ENCODE data around the gene CCR3. TPM values are rescaled to one million over a fixed set of nuclear protein-coding genes. Genes with fewer than 3 reads are reported as not detected.

Gene CCR3
- total and polyA plus RNA-seq, 2 donors from 2014 or later = not detected

DNA sequence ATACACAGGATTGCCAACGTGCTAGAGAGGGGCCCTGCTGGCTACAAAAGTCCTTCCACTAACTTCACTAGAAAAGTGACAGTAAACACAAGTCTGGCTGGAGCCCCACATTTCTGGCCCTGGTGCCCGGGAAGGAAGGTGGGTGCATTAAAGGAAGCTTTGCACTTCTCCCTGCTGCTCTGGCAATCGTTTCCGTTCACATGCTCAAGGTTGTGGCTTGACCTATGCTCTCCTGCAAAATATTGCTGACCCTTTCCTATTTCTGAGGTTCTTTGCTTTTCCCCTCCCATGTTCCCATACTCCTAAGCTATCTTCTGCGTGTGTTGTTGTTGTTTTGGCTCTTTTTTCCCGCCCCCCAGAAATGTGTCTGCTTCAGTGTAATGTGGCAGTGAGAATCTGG lies 9.1 kb upstream of the CCR3 start:
- no peaks in the 10 kb centered on the region for H3K36me3 ChIP-seq (ENCODE audit: control insufficient read depth in 2 of 3, insufficient read depth in 3 of 3, low read length in 3 of 3)
- no peaks in the 10 kb centered on the region for H3K4me1 ChIP-seq (ENCODE audit: control insufficient read depth in 2 of 3, insufficient read depth in 2 of 3, low read depth in 1 of 3, low read length in 3 of 3)
- no peak for FAIRE-seq
- intact Hi-C loops (cut with DNase I) = no loop called here
- H3K9ac ChIP-seq (ENCODE audit: low read length in 3 of 3) = no peak overlapping the region
- no peaks in the 10 kb centered on the region for H3K9me3 ChIP-seq (ENCODE audit: control insufficient read depth in 2 of 3, insufficient read depth in 1 of 3, low read length in 3 of 3)
- no peak for TF ChIP-seq CTCF (IDR thresholded peaks at IDR 0.05; ENCODE audit: borderline replicate concordance, extremely low read depth, insufficient read depth)
- no peak for DNase-seq
- H3K27ac ChIP-seq (ENCODE audit: low read depth in 2 of 2, low read length in 2 of 2) = no peak overlapping the region
- no peak overlapping the region for H3K4me3 ChIP-seq (ENCODE audit: low read length in 3 of 3)
- no peaks in the 10 kb centered on the region for H3K27me3 ChIP-seq (ENCODE audit: control insufficient read depth, insufficient read depth, low read length)

GRCh38 chr3:46235425-46235824 lies 6.8 kb upstream of the CCR3 start:
- intact Hi-C loops (cut with DNase I) = no loop called here
- H3K27ac ChIP-seq (ENCODE audit: low read depth in 2 of 2, low read length in 2 of 2) = no peak overlapping the region
- DNase-seq = no peak
- no peak for TF ChIP-seq CTCF (IDR thresholded peaks at IDR 0.05; ENCODE audit: borderline replicate concordance, extremely low read depth, insufficient read depth)
- H3K4me3 ChIP-seq (ENCODE audit: low read length in 3 of 3) = no peak overlapping the region
- no peaks in the 10 kb centered on the region for H3K36me3 ChIP-seq (ENCODE audit: control insufficient read depth in 2 of 3, insufficient read depth in 3 of 3, low read length in 3 of 3)
- H3K9ac ChIP-seq (ENCODE audit: low read length in 3 of 3) = no peak overlapping the region
- H3K4me1 ChIP-seq (ENCODE audit: control insufficient read depth in 2 of 3, insufficient read depth in 2 of 3, low read depth in 1 of 3, low read length in 3 of 3) = no peaks in the 10 kb centered on the region
- H3K9me3 ChIP-seq (ENCODE audit: control insufficient read depth in 2 of 3, insufficient read depth in 1 of 3, low read length in 3 of 3) = no peaks in the 10 kb centered on the region
- H3K27me3 ChIP-seq (ENCODE audit: control insufficient read depth, insufficient read depth, low read length) = no peaks in the 10 kb centered on the region
- FAIRE-seq = no peak

- TF ChIP-seq CTCF (IDR thresholded peaks at IDR 0.05; ENCODE audit: borderline replicate concordance, extremely low read depth, insufficient read depth) = no peak
- no peaks in the 10 kb centered on the region for H3K27me3 ChIP-seq (ENCODE audit: control insufficient read depth, insufficient read depth, low read length)
- H3K27ac ChIP-seq (ENCODE audit: low read depth in 2 of 2, low read length in 2 of 2) = no peak overlapping the region
- DNase-seq = no peak
- no peaks in the 10 kb centered on the region for H3K4me1 ChIP-seq (ENCODE audit: control insufficient read depth in 2 of 3, insufficient read depth in 2 of 3, low read depth in 1 of 3, low read length in 3 of 3)
- no peak overlapping the region for H3K9ac ChIP-seq (ENCODE audit: low read length in 3 of 3)
- H3K9me3 ChIP-seq (ENCODE audit: control insufficient read depth in 2 of 3, insufficient read depth in 1 of 3, low read length in 3 of 3) = no peaks in the 10 kb centered on the region
- intact Hi-C loops (cut with DNase I) = no loop called here
- no peak for FAIRE-seq
- H3K4me3 ChIP-seq (ENCODE audit: low read length in 3 of 3) = no peak overlapping the region
- no peaks in the 10 kb centered on the region for H3K36me3 ChIP-seq (ENCODE audit: control insufficient read depth in 2 of 3, insufficient read depth in 3 of 3, low read length in 3 of 3)
Measured at GRCh38 chr3:46236294-46237054, 5.8 kb upstream of the CCR3 start.

- FAIRE-seq (no peak), DNase-seq (no peak)
- no peak for TF ChIP-seq CTCF (IDR thresholded peaks at IDR 0.05; ENCODE audit: borderline replicate concordance, extremely low read depth, insufficient read depth)
- intact Hi-C loops (cut with DNase I) = no loop called here
- H3K9me3 ChIP-seq (ENCODE audit: control insufficient read depth in 2 of 3, insufficient read depth in 1 of 3, low read length in 3 of 3) = no peaks in the 10 kb centered on the region
- H3K9ac ChIP-seq (ENCODE audit: low read length in 3 of 3) = no peak overlapping the region
- H3K4me1 ChIP-seq (ENCODE audit: control insufficient read depth in 2 of 3, insufficient read depth in 2 of 3, low read depth in 1 of 3, low read length in 3 of 3) = no peaks in the 10 kb centered on the region
- no peak overlapping the region for H3K4me3 ChIP-seq (ENCODE audit: low read length in 3 of 3)
- H3K27ac ChIP-seq (ENCODE audit: low read depth in 2 of 2, low read length in 2 of 2) = no peak overlapping the region
- H3K36me3 ChIP-seq (ENCODE audit: control insufficient read depth in 2 of 3, insufficient read depth in 3 of 3, low read length in 3 of 3) = no peaks in the 10 kb centered on the region
- no peaks in the 10 kb centered on the region for H3K27me3 ChIP-seq (ENCODE audit: control insufficient read depth, insufficient read depth, low read length)
Measured at GRCh38 chr3:46238386-46238785, 3.9 kb upstream of the CCR3 start.

All from kidney (tissue), 14 donors.